Measurements from ENCODE around the gene CAMTA2. TPM values are rescaled to one million over a fixed set of nuclear protein-coding genes. Genes with fewer than 3 reads are reported as not detected.

The CAMTA2 gene
- total RNA-seq, 4 donors from 2014 or later: 42.4 to 124 (median 88.7) TPM

Small RNAs within 50 kb of the gene (small RNA-seq; reads per million reads assigned to genes)
- gene MIR6864 (0 reads per million in 2 donors), gene MIR6865 (0 reads per million in 2 donors)

Other genes with a start within 250 kb of the CAMTA2 start
- gene ZMYND15, start 247.8 kb downstream of the CAMTA2 start, total RNA-seq: 1 to 10 TPM in 3 of 4 donors, not detected in 1; 2.1 to 5.6 (median 4.0) TPM
- gene CXCL16, start 247.7 kb downstream of the CAMTA2 start, total RNA-seq: 10 to 100 TPM; 24.8 to 33.1 (median 28.0) TPM
- gene TM4SF5, start 215.8 kb downstream of the CAMTA2 start, total RNA-seq: 100 to 1,000 TPM in 2 of 4 donors, 10 to 100 TPM in 1, not detected in 1; 75.3 to 171 (median 163) TPM
- gene VMO1, start 201.3 kb downstream of the CAMTA2 start, total RNA-seq: 1 to 10 TPM in 1 of 4 donors, not detected in 3; 3.8 TPM
- 10 to 100 TPM in 2 of 4 donors, 1 to 10 TPM in 1, not detected in 1; 5.4 to 28.2 (median 23.6) TPM for gene GLTPD2, start 198.7 kb downstream of the CAMTA2 start, total RNA-seq
- gene PSMB6, start 191.5 kb downstream of the CAMTA2 start, total RNA-seq: 100 to 1,000 TPM in 2 of 4 donors, 10 to 100 TPM in 2; 51.4 to 155 (median 107) TPM
- gene PLD2, start 180.5 kb downstream of the CAMTA2 start, total RNA-seq: 10 to 100 TPM; 14.4 to 33.8 (median 26.6) TPM
- gene MINK1, start 154.3 kb downstream of the CAMTA2 start, total RNA-seq: 100 to 1,000 TPM; 111 to 278 (median 223) TPM
- gene C17orf107, start 88.1 kb downstream of the CAMTA2 start, total RNA-seq: 1 to 10 TPM in 2 of 4 donors, under 1 TPM in 2; 0.66 to 5.0 (median 1.5) TPM
- gene CHRNE, start 84.6 kb downstream of the CAMTA2 start, total RNA-seq: not detected
- not detected for gene GP1BA, start 55.4 kb downstream of the CAMTA2 start, total RNA-seq
- 10 to 100 TPM; 30.5 to 84.1 (median 60.4) TPM for gene SLC25A11, start 47.6 kb downstream of the CAMTA2 start, total RNA-seq
- 10 to 100 TPM; 57.8 to 92.1 (median 78.9) TPM for gene RNF167, start 47.4 kb downstream of the CAMTA2 start, total RNA-seq
- gene PFN1, start 39.1 kb downstream of the CAMTA2 start, total RNA-seq: 1,000 to 10,000 TPM in 1 of 4 donors, 100 to 1,000 TPM in 3; 530 to 1,064 (median 855) TPM
- 10 to 100 TPM in 3 of 4 donors, 1 to 10 TPM in 1; 7.4 to 27.7 (median 20.6) TPM for gene ENO3, start 36.6 kb downstream of the CAMTA2 start, total RNA-seq
- gene SPAG7, start 19.9 kb downstream of the CAMTA2 start, total RNA-seq: 10 to 100 TPM; 34.2 to 85.0 (median 48.9) TPM
- gene INCA1, start 9.8 kb upstream of the CAMTA2 start, total RNA-seq: 1 to 10 TPM in 1 of 4 donors, not detected in 3; 2.4 TPM
- gene KIF1C, start 10.3 kb upstream of the CAMTA2 start, total RNA-seq: 100 to 1,000 TPM in 3 of 4 donors, 10 to 100 TPM in 1; 91.4 to 141 (median 116) TPM
- gene SLC52A1, start 47.8 kb upstream of the CAMTA2 start, total RNA-seq: 10 to 100 TPM in 3 of 4 donors, not detected in 1; 12.9 to 50.8 (median 45.3) TPM
- 10 to 100 TPM in 2 of 4 donors, 1 to 10 TPM in 2; 7.4 to 13.7 (median 11.0) TPM for gene ZFP3, start 90.8 kb upstream of the CAMTA2 start, total RNA-seq
- gene ZNF232, start 124.2 kb upstream of the CAMTA2 start, total RNA-seq: 10 to 100 TPM in 1 of 4 donors, 1 to 10 TPM in 3; 5.3 to 10.9 (median 7.0) TPM
- gene USP6, start 128.4 kb upstream of the CAMTA2 start, total RNA-seq: under 1 TPM in 2 of 4 donors, not detected in 2; under 0.01 to 0.18 TPM
- gene ZNF594, start 204.2 kb upstream of the CAMTA2 start, total RNA-seq: 10 to 100 TPM; 10.2 to 23.9 (median 18.5) TPM
- 10 to 100 TPM in 1 of 4 donors, 1 to 10 TPM in 1, under 1 TPM in 1, not detected in 1; 0.35 to 16.5 (median 1.5) TPM for gene SCIMP, start 247.2 kb upstream of the CAMTA2 start, total RNA-seq

All from Peyer's patch (tissue), 4 donors.